Measurements from ENCODE around the gene KCNJ8.

- TF ChIP-seq, protein P1, sequence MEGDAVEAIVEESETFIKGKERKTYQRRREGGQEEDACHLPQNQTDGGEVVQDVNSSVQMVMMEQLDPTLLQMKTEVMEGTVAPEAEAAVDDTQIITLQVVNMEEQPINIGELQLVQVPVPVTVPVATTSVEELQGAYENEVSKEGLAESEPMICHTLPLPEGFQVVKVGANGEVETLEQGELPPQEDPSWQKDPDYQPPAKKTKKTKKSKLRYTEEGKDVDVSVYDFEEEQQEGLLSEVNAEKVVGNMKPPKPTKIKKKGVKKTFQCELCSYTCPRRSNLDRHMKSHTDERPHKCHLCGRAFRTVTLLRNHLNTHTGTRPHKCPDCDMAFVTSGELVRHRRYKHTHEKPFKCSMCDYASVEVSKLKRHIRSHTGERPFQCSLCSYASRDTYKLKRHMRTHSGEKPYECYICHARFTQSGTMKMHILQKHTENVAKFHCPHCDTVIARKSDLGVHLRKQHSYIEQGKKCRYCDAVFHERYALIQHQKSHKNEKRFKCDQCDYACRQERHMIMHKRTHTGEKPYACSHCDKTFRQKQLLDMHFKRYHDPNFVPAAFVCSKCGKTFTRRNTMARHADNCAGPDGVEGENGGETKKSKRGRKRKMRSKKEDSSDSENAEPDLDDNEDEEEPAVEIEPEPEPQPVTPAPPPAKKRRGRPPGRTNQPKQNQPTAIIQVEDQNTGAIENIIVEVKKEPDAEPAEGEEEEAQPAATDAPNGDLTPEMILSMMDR (IDR thresholded peaks at IDR 0.05), result no peak
- TF ChIP-seq POLR2A (IDR thresholded peaks at IDR 0.05), result no peak
Measured at GRCh38 chr12:21776175-21776574, 1.7 kb upstream of the KCNJ8 start.

Measured in breast epithelium (tissue), 3 donors.